ENCODE results near the gene ACVRL1.

ACVRL1 gene

DNA sequence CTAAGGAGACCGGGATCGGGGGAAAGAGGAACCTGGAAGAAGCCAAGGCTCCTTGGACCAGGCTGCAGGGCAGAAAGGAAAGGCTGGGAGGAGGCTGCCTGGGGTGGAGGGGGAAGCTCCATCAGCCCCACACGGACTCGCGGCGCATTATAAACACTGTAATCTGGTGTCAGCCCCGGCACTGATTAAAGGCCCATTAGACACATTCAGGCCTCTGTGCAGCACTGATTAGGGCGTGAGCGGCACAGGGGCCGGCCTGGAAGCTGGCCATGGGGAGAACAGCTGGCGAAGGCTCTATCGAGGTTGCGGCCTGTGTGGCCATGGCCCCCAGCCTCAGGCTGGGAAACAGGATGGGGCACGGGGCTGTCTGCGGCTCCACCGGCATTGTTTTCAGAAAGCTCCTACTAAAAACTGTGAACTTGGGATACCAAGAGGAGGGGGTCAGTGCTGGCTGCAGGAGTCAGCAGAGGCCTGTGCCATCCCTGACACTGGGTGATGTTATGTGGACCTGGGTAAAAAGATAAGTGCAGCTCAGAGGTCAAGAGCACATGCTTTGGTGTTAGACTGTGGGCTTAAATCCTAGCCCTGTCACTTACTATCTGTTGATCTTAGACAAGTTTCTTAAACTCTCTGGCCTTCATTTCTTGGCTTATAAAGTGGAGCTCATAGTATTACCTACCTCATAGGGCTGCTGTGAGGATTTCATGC is 10.6 kb downstream of the ACVRL1 start:
- no peak for DNase-seq

DNA sequence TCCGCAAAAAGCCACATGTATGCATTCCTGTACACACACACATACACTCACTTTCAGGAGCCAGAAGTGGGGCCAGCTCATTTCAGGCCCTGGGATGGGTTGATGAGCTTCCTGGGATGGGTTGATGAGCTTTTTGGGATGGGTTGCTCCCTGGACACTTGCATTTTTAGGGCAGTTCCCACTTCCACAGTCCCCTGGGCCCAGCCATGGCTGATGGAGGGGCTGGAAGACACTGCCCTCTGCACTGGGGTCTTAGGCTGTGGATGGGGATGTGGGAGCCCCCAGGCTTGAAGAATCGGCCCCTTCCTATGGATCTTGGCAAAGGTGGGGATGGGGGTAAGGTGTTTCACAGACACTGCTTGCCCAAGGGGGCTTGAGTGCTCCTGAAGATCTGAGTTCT is 12.7 kb downstream of the ACVRL1 start:
- DNase-seq: no peak

DNA sequence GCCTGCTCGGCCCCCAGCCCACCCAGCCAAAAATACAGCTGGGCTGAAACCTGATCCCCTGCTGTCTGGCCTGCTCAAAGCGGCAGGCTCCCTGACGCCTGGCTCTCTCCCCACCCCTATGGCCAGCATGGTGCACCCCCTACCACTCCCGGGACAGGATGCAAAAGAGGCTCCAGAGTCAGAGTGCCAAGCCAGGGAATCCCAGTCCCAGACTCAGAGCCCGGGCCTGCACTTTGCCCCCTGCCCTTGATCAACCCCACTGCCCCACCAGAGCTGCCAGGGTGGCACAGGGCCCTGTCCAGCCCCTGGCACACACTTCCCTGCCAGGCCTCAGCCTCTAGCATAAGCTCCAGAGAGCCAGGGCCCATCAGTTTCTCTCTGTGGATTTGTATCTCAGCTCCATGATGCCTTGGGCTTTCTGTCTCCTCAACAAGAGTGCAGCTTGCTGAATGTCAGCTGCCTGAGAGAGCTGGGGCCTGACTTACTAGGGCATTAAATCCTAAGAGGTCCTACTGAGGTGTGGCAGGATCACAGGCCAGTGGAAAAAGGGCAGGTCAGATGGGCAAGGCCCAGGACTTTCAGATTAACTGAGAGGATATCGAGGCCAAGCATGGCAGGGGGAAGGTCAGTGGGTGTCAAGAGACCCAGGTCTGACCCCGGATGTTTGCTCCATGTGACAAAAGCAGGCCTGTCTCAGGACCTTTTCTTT is 13.9 kb downstream of the ACVRL1 start:
- no peak for DNase-seq

DNA sequence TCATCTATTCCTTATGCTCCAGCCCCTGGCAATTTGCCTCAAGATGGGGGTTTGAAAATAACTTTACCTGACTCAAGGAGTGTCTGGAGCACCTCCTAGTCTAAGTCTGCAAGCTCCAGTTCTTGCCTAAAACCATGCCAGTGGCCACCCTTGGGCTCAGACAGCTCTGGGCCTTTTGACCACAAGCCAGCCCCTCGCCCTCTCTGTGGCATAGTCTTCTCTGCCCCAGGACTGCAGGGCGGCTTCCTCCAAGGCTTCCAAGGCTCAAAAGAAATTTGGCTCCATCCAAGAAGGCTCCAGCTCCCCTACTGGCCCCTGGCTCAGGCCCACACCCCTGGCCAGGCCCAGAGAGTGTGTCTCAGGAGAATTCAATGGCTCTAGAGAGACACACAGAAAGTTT is 14.8 kb downstream of the ACVRL1 start:
- no peak for DNase-seq

DNA sequence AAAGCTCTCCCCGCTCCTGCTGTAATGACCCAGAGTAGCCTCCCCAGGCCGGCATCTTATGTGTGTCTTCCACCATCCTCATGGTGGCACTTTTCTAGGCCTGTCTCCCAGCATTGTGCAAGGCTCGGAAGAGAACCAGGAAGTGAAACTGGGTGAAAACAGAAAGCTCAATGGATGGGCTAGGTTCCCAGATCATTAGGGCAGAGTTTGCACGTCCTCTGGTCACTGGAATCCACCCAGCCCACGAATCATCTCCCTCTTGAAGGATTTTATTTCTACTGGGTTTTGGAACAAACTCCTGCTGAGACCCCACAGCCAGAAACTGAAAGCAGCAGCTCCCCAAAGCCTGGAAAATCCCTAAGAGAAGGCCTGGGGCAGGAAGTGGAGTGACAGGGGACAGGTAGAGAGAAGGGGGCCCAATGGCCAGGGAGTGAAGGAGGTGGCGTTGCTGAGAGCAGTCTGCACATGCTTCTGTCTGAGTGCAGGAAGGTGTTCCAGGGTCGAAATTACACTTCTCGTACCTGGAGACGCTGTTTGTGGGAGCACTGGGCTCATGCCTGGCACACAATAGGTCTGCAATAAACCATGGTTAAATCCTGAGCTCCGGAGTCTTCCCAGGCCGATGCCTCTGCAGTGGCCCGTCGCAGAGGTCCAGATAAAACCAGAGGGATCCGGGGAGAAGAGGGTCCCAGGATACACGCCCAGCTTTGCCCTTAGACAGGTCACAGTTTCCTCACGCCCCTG is 15.6 kb downstream of the ACVRL1 start:
- no peak for DNase-seq

DNA sequence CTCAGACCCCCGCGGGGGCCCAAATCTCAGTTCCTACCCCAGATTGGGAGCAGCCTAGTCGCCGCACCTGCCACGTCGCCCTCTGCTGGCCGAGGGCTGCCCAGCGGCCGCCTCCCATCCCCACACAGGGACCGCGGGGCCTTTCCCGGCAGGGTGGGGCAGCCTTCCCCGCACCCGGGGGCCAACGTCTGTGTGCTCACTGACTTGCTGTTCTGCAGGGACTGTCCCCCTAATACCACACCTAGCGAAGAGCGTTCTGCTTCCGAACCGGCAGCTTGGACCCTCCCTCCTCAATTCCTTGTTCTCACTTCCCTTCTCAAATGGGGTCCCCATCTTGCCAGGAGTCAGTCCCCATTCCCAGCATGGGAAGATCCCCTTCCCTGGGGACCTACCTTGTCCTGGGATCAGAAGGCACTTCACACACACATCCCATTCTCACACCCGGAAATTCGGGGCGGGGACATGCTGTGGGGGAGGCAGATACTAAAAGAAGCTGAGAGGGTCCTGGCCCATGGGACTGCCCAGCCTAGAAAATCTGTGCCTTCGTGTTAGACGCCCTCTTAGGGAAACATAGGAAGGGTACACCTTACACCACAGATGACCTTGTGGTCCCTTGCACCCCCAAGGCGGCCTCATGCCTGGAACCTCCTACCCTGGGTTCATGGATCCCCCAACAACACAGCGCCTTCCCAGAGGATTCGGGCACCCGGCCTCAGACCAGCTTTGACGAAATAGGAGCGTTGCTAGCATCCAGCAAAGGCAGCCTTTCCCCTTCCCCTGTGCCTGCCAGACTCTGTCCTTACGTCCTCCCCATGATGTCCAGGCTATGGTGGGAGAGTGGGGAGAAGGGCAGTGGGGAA is 16.4 kb downstream of the ACVRL1 start:
- peak; percentile 50 for DNase-seq

DNA sequence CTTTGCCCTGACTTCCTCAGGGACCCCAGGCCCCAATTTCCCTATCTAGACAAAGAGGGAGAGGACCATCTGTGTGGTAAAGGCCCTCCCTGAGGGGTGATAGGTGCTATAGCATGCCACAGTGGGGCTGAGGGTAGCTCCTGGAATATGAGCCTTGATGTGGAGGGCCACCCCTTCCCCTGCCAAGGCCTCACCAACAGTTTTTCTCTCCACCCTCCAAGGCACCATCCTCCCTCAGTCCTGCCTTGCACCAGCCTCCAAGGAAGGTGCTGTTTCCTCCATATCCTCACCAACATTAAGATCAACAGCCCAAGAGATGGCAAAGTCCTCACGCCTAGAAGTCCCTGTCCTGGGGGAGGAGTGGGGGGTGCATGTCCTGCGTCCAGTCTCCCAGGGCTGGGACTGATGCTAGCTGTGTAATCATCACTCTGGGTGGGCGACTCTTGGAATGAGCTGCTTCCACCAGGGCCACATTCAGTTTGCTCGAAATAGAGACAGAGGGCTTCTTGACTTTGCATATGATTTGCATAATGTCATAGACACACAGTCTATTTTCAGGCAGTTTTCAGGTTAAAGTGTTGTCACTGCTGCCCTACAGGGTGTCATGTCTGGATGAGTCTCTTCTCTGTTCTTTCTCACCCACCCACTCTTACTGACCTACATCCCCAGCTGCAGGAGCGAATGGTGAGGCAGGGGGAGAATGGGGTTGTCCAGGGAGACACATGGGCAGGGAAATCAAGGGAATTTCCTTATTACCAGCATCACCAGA is 17.4 kb downstream of the ACVRL1 start:
- no peak for DNase-seq

DNA sequence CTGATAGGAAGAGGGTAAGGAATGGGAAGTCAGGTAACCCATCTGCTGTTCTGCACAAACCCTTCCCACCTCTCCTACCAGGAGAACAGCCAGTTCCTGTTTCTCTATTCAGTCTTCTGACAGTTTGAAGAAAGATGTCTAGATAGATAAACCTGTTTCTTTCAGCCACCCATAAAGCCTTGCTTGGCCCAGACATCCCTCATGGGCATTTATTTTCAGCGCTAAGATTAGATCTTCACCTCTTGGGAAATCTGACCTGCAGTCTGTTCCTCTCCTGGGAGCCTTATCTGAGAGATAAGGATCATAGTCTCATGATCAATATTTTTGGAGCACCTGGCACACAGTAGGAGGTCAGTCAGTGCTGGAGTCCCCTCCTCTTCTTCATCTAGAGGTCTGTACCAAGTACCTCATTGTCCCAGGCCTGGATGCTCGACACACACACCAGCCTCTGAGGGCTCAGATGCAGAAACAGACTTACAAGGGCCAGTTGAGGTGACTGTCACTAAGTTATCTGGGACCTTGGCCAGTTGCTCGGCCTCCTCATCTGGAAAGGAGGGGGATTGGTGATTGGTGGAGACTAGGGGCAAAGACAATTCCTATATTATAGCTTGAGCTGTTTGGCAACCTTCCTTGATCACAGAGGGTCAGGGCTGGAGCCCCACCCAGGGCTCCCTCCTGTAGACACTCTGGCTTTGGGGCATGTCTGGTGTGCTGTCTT is 18.2 kb downstream of the ACVRL1 start:
- no peak for DNase-seq

DNA sequence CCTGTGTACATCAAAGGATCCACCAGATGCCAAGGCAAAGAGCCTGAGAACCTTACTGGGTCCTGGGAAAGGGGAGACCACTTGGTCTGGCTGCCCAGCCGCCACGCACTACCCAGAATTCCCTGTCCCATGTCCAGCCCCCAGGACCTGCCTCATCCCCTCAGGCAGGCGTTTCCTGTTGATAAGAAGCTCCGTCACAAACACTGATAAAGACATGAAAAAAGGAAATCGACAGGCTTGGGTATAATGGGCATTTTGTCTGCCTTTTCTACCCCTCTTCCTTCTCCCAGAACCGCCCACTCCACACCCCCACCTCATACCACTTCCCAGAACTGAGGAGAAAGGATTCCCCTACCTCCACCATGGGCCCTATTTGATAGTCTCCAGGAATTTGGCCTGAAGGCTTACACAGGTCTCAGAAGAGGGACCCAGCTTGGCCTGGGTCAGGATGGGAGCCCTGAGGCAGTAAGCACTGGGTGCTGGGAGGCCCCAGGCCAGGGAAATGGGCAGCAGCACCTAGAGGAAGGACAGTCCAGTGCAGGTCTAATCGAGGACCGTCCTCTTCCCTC is 18.8 kb downstream of the ACVRL1 start:
- no peak for DNase-seq

DNA sequence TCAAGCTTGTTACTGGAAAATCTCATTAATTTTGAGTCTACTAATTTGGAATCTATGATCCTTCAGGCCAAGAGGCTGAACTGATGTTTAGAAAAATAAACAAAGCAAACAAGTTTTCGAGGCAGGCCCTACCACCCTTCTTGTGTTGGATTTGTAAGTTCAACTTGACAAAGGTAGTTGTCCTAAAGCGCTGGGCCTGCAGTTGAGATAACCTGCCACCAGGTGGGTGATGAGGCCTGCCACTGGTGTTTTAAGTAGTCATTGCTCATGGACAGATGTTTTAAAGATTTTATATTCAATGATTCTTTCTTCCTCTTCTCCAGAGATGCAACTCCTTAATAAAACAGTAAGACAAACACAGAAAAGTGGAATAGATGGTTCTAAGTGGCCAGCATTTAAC is 19.4 kb downstream of the ACVRL1 start:
- DNase-seq: peak; percentile 48

DNA sequence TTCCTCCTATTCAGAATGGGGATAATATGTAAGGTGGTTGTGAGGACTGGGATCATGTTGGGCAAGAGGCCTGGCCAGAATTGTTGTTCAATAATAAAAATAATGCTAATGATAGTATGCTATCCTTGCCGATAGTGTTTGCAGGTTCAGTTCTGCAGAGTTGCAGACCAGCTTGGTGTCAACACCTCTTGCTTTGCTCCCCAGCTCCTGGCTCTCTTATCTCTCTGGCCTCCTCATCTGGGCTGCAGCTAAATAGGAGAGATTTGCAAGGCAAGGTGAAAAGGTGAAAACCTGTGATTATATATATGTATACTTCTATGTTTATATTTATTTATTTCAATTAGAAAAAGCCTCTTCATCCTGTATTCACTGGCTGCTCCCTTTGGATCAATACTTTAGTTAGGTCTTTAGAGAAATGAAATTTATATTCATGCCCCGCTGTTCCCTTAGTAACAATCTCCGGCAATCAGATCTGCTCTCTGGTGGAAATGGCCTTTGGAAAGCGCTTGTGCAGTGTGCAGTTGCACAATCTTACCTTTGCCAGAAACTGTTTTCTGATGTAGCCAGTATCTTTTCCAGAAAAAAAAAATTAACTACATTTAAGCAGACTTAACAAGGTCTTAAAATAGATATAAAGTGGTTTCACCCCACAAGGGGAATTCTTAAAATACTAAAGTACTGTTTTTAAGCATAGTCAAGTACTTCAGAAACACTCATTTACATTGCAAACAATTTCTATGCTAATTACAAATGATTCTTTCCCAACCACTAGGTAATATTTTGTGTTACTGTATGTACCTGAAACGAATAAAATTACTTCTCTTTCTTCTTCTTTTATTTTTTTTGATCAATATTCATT is 25.1 kb downstream of the ACVRL1 start:
- DNase-seq: no peak

DNA sequence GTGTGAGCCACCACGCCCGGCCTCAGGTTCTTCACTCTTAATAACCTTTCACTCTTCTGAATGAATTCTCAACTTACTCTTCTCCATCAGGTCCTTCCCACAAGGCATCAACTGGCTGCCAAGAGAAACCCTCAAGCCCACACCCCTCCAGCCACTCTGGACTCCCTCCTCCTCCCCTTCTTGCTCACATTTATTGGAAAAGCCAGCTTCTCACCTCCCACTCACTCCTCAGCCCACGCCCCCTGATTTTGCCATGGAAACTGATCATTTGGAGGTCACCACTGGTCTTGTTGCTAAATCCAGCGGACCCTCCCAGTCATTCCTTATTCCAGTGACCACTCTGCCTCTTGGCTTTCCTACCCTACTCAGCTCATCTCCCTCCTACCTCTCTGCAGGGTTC is 26.8 kb downstream of the ACVRL1 start:
- no peak for DNase-seq

DNA sequence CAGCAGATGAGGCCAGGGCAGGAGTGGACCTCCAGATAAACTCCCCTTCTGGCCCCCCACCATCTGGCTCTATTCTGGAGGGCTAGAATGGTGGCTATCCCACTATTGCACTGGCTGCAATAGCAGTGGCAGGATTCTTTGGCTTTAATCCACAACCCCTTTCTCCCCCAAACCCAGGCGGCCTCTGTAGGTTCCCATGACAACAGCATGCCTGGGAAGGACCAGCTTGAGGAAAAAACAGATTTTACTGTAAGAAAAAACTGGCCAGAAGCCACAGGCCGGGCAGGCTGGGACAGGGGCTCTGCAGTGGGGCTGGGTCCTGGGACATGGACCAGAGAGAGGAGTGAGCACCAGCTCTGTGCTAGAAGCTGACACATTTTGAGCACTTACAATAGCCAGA is 30.6 kb downstream of the ACVRL1 start:
- no peak for DNase-seq

DNA sequence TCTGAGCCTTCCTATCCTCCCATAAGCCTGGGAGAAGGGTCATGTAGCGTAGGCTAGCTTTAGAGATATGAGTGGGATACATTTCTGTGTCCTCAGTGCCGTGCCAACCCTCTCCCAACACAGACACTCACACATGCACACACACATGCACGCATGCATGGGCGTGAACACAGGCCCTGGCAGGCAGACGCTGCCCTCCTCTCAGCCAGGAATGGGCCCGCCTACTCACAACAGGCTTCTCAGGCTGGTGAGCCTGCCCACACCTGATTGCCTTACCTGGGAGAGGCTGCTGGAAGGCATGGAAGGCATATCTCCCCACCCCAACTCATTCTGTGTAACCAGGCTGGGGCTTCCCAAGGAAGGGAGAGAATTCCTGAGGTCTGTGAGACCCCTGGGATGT is 31.4 kb downstream of the ACVRL1 start:
- DNase-seq: no peak

DNA sequence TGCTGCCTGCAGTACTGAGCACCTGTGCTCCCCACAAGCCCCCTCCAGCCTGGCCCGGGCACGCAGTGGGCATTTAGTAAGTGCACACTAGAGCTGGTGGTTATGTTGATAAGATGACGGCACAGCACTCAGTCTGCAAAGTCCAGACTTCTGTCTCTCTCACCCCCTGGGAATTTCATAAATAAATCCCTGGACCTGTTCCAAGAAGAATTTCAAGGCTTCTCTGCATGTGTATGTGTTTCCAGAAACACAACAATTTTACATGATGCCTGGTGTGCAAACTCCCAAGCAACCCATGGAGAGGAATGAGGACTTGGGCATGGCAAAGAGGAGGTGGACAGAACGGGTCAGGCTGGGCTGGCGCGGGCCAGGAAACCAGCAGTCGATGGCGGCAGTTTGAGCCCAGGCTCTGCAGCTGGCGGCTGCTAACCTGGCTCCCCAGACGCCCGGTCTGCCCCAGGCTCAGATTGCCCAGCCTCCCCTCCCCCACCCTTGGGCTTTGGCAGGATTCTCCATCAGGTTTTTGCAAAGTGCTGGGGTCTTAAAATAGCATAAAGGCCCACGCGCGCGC is 33.8 kb downstream of the ACVRL1 start:
- no peak for DNase-seq

DNA sequence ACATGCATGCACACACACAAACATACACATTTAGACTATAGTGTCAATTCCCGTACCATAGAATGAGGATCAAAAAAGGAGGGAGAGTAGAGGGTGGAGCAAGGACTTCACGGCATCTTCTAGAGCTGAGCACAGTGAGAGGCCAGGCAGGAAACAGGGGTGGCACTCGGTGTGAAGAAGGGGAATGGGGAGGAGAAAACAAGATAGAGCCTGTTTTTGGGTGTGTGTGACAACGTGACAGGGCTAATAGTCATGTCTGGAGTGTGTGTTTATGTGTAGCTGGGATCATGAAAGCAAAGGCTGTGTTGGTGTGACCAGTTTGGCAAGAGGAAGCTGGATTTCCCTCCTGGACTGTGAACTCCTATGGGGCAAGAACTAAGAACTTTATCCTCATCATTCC is 34.3 kb downstream of the ACVRL1 start:
- no peak for DNase-seq

DNA sequence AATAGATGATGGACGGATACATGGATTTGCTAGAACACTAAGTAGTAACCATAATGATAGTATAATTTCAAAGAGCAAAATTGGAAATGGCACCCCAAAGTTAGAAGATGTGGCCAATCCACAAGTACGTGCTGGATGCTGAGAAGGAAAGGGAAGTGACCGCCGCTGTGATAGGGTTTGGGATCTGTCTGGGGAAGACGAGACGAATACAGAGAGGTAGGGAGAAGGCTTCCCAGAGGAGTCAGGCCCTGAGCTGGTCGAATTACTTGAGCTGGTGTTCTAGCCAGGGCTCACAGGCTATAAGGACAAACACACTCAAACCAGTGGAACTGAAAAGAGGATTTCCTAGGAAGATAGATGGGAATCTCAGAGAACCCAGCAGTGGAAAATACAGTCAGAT is 34.8 kb downstream of the ACVRL1 start:
- DNase-seq: no peak

DNA sequence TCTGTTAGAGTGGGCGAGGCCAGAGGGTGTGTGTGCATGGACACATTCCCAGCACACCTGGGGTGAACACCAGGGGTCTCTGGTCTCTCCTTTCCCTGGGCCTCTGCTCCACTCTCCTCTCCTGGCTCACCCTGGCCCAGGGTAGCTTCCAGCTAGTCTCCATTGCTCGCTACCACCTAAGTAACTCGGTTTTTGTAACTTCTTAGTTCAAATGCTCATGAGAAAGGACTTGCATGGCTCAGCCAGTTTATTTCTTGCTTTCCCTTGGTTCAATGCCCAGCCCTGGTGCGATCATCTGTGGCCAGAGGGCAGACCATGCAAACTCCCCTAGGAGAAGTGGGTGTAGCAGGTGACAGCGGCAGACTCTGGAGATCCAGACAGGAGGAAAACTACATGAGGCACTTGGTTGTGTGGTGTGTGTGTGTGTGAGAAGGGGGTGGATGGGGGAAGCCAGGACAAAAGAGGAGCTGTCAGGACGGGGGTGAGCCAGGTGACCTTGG is 35.2 kb downstream of the ACVRL1 start:
- no peak for DNase-seq

DNA sequence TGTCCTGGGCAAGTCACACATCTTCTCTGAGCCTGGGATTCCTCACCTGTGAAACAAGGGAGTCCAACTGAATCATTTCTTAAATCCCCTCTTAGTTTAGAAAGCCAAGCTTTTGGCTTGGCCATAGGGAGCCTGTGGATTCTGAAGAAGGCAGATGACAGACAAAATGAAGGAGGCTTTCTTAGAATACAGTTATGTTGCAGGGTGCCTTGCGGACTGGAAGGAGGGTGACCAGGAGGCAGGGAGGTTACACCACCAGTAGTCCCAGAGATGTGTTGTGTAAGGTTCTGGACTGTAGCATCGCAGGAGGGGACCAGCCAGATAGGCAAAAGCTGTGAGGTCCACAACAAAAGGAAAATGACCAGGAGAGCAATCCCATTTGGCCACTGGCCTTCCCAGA is 36.0 kb downstream of the ACVRL1 start:
- DNase-seq: no peak
